ENCODE results near the gene DDX51.

Gene DDX51

DNA sequence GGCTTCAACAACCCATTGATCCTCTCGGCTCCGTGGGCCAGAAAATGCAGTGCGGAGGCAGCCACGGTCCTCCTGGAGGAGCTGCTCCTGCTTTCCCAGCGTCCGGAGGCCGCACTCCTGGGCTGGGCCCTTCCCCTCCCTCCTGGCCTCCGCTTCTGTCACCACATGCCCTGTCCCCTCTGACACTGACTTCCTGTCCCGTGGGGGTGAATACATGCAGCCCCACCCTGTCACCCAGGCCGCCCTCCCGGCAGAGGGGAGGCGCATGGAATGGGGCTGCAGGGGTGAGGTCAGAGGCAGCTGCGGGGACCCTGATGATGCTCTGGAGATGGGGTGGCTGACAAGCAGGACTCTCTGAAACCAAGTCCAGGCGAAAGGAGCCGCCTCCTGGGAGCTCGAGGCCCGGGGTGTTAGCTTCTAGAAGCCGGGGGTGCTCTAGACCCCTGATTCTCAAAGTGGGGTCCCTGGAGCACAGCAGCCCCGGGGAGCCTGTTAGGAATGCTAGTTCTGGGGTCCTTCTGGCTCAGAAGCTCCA lies 32.3 kb upstream of the DDX51 start:
- H3K4me1 ChIP-seq (ENCODE audit: insufficient read depth, low read length), result no peaks in the 10 kb centered on the region
- H3K4me3 ChIP-seq (ENCODE audit: low read length), result no peak overlapping the region
- no peak overlapping the region for H3K9ac ChIP-seq (ENCODE audit: low read depth, low read length)
- no peaks in the 10 kb centered on the region for H3K36me3 ChIP-seq (ENCODE audit: insufficient read depth, low read depth, low read length)
- H3K27me3 ChIP-seq (ENCODE audit: insufficient read depth, low read length), result peaks cover 56% of the 10 kb centered on the region
- no peaks in the 10 kb centered on the region for H3K9me3 ChIP-seq (ENCODE audit: insufficient read depth, low read depth, low read length)
- H3K27ac ChIP-seq (ENCODE audit: low read length), result no peak overlapping the region

DNA sequence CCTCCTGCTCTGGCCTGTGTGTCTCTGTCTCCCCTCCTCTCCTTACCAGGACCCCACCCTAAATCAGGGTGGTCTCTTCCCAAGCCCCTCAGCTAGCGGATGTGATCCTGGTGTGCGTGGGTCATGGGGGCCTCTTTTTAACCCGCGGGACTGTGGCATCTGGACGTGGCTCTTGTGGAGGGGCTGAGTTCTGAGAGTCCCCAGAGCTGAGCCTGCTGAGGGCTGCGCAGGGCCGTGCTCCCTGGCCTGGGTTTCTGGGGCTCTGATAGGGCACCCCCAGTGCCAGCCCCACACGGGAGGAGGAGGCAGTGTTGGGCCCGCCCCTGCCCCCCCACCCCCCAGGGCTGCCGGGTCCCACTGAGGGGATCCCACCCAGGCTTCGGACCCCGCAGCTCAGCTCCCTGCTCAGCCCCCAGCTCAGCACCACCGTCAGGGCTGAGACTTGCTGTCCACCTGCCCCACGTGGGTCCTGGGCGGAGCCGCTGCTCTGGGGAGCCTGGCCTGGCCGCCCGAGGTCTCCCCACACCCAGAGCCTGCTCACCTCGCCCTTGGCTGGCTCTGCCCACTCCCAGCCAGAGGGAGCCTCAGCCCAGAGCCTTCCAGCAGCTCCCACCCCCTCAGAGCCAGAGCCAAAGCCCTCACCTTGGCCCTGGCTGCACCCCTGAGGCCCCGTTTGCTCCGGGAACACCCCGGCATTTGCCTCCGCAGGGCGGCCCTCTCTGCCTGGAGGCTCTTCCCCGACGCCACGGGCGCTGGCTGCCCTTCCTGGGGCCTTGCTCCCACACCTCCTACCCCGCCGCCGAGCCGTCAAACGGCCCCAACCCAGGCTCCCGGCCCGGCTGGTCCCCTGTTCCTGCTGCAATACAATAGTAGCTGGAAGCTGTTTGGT lies 31.6 kb upstream of the DDX51 start:
- no peak overlapping the region for H3K9ac ChIP-seq (ENCODE audit: low read depth, low read length)
- H3K9me3 ChIP-seq (ENCODE audit: insufficient read depth, low read depth, low read length), result no peaks in the 10 kb centered on the region
- no peak overlapping the region for H3K27ac ChIP-seq (ENCODE audit: low read length)
- H3K4me3 ChIP-seq (ENCODE audit: low read length), result no peak overlapping the region
- peaks cover 51% of the 10 kb centered on the region for H3K27me3 ChIP-seq (ENCODE audit: insufficient read depth, low read length)
- H3K36me3 ChIP-seq (ENCODE audit: insufficient read depth, low read depth, low read length), result no peaks in the 10 kb centered on the region
- H3K4me1 ChIP-seq (ENCODE audit: insufficient read depth, low read length), result no peaks in the 10 kb centered on the region

DNA sequence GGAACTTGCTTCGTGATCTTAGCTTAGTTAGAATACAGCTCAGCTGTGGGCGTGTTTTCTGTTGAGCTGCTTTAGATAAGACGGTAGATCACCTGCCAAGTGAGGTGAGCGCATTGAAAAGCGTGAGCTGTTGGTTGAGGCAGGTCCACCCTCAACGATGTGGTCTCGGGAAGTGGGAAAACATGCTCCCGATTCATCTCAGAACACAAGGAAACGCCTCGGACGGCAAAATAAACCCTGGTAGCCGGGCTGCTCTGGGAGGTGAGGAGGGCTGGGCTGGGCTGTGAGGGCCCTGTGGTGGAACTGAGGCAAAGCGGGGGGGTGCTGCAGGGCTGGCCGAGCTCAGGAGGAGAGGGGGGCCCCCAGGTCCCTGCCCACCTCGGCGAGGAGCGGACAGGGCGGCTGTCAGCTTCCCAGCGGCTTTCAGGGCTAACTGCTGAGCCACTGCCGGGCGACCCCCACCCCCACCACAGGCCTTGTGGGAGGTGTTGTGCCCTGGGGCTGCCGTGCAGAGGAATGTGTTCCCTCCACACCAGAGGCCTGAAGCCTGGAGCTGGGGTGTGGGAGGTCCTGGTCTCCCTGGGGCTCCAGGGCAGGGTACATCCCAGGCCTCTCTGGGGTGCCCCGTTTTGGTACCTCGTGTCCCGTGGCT lies 30.8 kb upstream of the DDX51 start:
- Histone ChIP-seq H3K36me3 (ENCODE audit: insufficient read depth, low read depth, low read length) (no peaks in the 10 kb centered on the region), H3K9ac (ENCODE audit: low read depth, low read length) (no peak overlapping the region)

GRCh38 chr12:132174015-132174838 lies 30.1 kb upstream of the DDX51 start:
- Histone ChIP-seq H3K27me3 (ENCODE audit: insufficient read depth, low read length) (peaks cover 52% of the 10 kb centered on the region), H3K36me3 (ENCODE audit: insufficient read depth, low read depth, low read length) (no peaks in the 10 kb centered on the region), H3K4me3 (ENCODE audit: low read length) (no peak overlapping the region), H3K27ac (ENCODE audit: low read length) (no peak overlapping the region), H3K9ac (ENCODE audit: low read depth, low read length) (no peak overlapping the region), H3K4me1 (ENCODE audit: insufficient read depth, low read length) (no peaks in the 10 kb centered on the region), H3K9me3 (ENCODE audit: insufficient read depth, low read depth, low read length) (no peaks in the 10 kb centered on the region)

More for the DNA sequence above, 30.8 kb upstream of the DDX51 start:
- no peaks in the 10 kb centered on the region for H3K4me1 ChIP-seq (ENCODE audit: insufficient read depth, low read length)
- H3K9me3 ChIP-seq (ENCODE audit: insufficient read depth, low read depth, low read length), result no peaks in the 10 kb centered on the region
- no peak overlapping the region for H3K4me3 ChIP-seq (ENCODE audit: low read length)
- H3K27me3 ChIP-seq (ENCODE audit: insufficient read depth, low read length), result peaks cover 53% of the 10 kb centered on the region
- no peak overlapping the region for H3K27ac ChIP-seq (ENCODE audit: low read length)

GRCh38 chr12:132173135-132174014 lies 29.3 kb upstream of the DDX51 start:
- no peaks in the 10 kb centered on the region for H3K36me3 ChIP-seq (ENCODE audit: insufficient read depth, low read depth, low read length)
- no peak overlapping the region for H3K9ac ChIP-seq (ENCODE audit: low read depth, low read length)
- H3K9me3 ChIP-seq (ENCODE audit: insufficient read depth, low read depth, low read length), result no peaks in the 10 kb centered on the region
- no peaks in the 10 kb centered on the region for H3K4me1 ChIP-seq (ENCODE audit: insufficient read depth, low read length)
- H3K27ac ChIP-seq (ENCODE audit: low read length), result no peak overlapping the region
- H3K27me3 ChIP-seq (ENCODE audit: insufficient read depth, low read length), result peaks cover 44% of the 10 kb centered on the region
- no peak overlapping the region for H3K4me3 ChIP-seq (ENCODE audit: low read length)

DNA sequence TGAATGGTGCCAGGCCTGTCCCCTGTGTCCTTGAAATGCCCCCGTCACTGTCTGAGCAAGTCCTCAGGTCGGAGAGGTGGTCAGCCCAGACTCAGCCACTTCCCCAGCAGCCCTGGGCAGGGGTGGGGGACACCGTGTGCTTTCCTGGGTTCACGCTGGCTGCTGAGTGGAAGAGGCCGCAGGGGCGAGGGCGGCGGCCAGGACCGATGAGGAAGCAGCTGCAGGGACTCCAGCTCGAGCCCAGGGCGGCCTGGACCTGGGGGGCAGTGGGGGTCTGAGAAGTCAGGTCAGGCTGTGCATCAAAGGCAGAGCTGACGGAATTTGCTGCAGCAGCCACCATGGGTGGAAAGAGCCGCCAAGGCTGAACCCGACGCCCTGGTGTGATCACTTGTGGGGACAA lies 28.5 kb upstream of the DDX51 start:
- Histone ChIP-seq H3K27me3 (ENCODE audit: insufficient read depth, low read length) (peaks cover 47% of the 10 kb centered on the region), H3K36me3 (ENCODE audit: insufficient read depth, low read depth, low read length) (no peaks in the 10 kb centered on the region), H3K4me1 (ENCODE audit: insufficient read depth, low read length) (no peaks in the 10 kb centered on the region), H3K4me3 (ENCODE audit: low read length) (no peak overlapping the region), H3K27ac (ENCODE audit: low read length) (no peak overlapping the region), H3K9me3 (ENCODE audit: insufficient read depth, low read depth, low read length) (no peaks in the 10 kb centered on the region), H3K9ac (ENCODE audit: low read depth, low read length) (no peak overlapping the region)

DNA sequence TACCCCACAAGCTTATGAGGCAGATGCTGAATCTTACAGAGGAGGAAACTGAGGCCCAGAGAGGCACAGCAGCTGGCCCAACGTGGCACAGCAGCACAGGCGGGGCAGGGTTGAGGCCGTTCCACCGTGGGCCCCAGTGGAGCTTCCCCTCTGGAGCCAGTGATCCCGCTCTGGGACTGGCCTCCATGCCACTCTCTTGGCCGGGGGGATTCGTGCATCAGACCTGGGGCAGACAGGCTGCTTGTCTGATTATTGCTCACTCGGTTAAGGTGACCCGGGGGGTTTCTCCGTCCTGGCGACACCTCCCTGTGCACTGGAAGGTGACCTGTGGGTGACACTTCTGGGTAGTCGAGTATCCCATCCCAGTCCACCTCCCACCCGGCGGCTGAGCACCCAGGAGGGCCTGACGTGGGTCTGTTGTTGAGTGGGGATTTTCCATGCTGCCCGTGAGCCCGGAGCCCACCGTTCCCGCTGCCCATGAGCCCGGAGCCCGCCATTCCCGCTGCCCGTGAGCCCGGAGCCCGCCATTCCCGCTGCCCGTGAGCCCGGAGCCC lies 27.9 kb upstream of the DDX51 start:
- H3K36me3 ChIP-seq (ENCODE audit: insufficient read depth, low read depth, low read length), result no peaks in the 10 kb centered on the region
- H3K9ac ChIP-seq (ENCODE audit: low read depth, low read length), result no peak overlapping the region
- no peaks in the 10 kb centered on the region for H3K4me1 ChIP-seq (ENCODE audit: insufficient read depth, low read length)
- H3K27me3 ChIP-seq (ENCODE audit: insufficient read depth, low read length), result peaks cover 51% of the 10 kb centered on the region
- no peaks in the 10 kb centered on the region for H3K9me3 ChIP-seq (ENCODE audit: insufficient read depth, low read depth, low read length)
- no peak overlapping the region for H3K27ac ChIP-seq (ENCODE audit: low read length)
- H3K4me3 ChIP-seq (ENCODE audit: low read length), result no peak overlapping the region

DNA sequence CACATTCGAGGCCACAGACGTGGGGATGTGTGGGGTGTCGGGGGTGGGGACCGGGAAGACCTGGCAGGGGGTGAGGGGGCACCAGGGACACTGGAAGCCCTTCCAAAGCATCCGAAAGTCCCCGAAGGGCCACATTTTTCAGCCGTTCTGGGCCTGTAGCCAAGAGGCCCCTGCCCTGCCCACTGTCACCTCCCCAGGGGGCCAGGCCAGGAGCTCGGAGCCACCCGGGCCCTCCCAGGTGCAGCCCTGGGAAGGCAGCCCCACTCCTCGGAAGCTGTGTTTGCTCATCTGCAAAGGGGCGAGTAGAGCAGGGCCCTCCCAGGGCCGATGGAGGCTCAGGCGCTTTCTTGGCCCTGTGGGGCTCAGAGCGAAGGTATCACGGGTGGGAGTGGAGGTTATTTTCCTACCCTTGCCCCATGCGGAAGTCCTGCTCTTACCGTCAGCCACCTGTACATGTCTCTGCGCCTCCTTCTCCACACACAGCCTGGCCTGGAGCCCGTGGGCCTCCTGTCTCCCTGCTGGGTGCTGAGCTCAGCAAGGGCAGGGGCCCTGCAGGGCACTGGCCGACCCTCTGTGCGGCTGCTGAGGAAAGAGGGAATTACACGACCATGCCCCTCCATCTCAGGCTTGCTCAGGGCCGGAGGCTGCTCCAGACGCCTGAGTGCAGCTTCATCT lies 27.3 kb upstream of the DDX51 start:
- Histone ChIP-seq H3K36me3 (ENCODE audit: insufficient read depth, low read depth, low read length) (no peaks in the 10 kb centered on the region), H3K27me3 (ENCODE audit: insufficient read depth, low read length) (peaks cover 48% of the 10 kb centered on the region), H3K9me3 (ENCODE audit: insufficient read depth, low read depth, low read length) (no peaks in the 10 kb centered on the region), H3K9ac (ENCODE audit: low read depth, low read length) (no peak overlapping the region), H3K4me3 (ENCODE audit: low read length) (no peak overlapping the region), H3K4me1 (ENCODE audit: insufficient read depth, low read length) (no peaks in the 10 kb centered on the region), H3K27ac (ENCODE audit: low read length) (no peak overlapping the region)

GRCh38 chr12:132170637-132171292 lies 26.6 kb upstream of the DDX51 start:
- Histone ChIP-seq H3K4me1 (ENCODE audit: insufficient read depth, low read length) (no peaks in the 10 kb centered on the region), H3K4me3 (ENCODE audit: low read length) (no peak overlapping the region), H3K36me3 (ENCODE audit: insufficient read depth, low read depth, low read length) (no peaks in the 10 kb centered on the region), H3K27me3 (ENCODE audit: insufficient read depth, low read length) (peaks cover 48% of the 10 kb centered on the region), H3K9me3 (ENCODE audit: insufficient read depth, low read depth, low read length) (no peaks in the 10 kb centered on the region), H3K27ac (ENCODE audit: low read length) (no peak overlapping the region), H3K9ac (ENCODE audit: low read depth, low read length) (no peak overlapping the region)

- Histone ChIP-seq H3K27me3 (ENCODE audit: insufficient read depth, low read length) (peaks cover 48% of the 10 kb centered on the region), H3K27ac (ENCODE audit: low read length) (no peak overlapping the region), H3K9ac (ENCODE audit: low read depth, low read length) (no peak overlapping the region), H3K4me1 (ENCODE audit: insufficient read depth, low read length) (no peaks in the 10 kb centered on the region), H3K9me3 (ENCODE audit: insufficient read depth, low read depth, low read length) (no peaks in the 10 kb centered on the region), H3K36me3 (ENCODE audit: insufficient read depth, low read depth, low read length) (no peaks in the 10 kb centered on the region), H3K4me3 (ENCODE audit: low read length) (no peak overlapping the region)
Observed at GRCh38 chr12:132170094-132170636, 26.0 kb upstream of the DDX51 start.
